ENCODE results near the gene ZNF253.
A peak's percentile ranks its signal among the peaks of the same experiment; 100 is the strongest.
"Not testable (repeated sequence)": the region's sequence is repeated elsewhere in the genome, so short reads cannot be mapped to it uniquely, and the experiment has no call there.

The ZNF253 gene

GRCh38 chr19:19865750-19866610, at the start of gene ZNF253:
Gene ZNF253 (plus strand): TSS chr19:19865882. CDS start chr19:19865997, 115 bp downstream.
- DNase-seq (ENCODE audit: low read depth in 3 of 3), result peak; percentile 91 to 95 (median 92)

GRCh38 chr19:19816679-19817078, 49.0 kb upstream of the ZNF253 start:
- no peak for DNase-seq (ENCODE audit: low read depth in 3 of 3)

- DNase-seq (ENCODE audit: low read depth in 3 of 3), result peak; percentile 16 to 63 (median 22)
Observed at GRCh38 chr19:19817357-19817756, 48.3 kb upstream of the ZNF253 start.

GRCh38 chr19:19820774-19821320, 44.8 kb upstream of the ZNF253 start:
- DNase-seq (ENCODE audit: low read depth in 3 of 3), result no peak

- peak; percentile 96 to 97 (median 96) for DNase-seq (ENCODE audit: low read depth in 3 of 3)
Observed at GRCh38 chr19:19821366-19821951, 44.2 kb upstream of the ZNF253 start, which contains the start of gene ZNF506. Gene ZNF506 (minus strand): TSS chr19:19821750. CDS start chr19:19821603, 147 bp downstream.

- DNase-seq (ENCODE audit: low read depth in 3 of 3), result not testable (repeated sequence)
Observed at GRCh38 chr19:19821976-19822375, 43.7 kb upstream of the ZNF253 start.

- DNase-seq (ENCODE audit: low read depth in 3 of 3), result no peak
Observed at GRCh38 chr19:19823916-19824315, 41.8 kb upstream of the ZNF253 start.

- no peak for DNase-seq (ENCODE audit: low read depth in 3 of 3)
Observed at GRCh38 chr19:19826875-19827274, 38.8 kb upstream of the ZNF253 start.

GRCh38 chr19:19835560-19836038, 30.1 kb upstream of the ZNF253 start:
- DNase-seq (ENCODE audit: low read depth in 3 of 3), result no peak

GRCh38 chr19:19847781-19848180, 17.9 kb upstream of the ZNF253 start:
- no peak for DNase-seq (ENCODE audit: low read depth in 3 of 3)

GRCh38 chr19:19849056-19849455, 16.6 kb upstream of the ZNF253 start:
- DNase-seq (ENCODE audit: low read depth in 3 of 3), result no peak

GRCh38 chr19:19851740-19852139, 13.9 kb upstream of the ZNF253 start:
- DNase-seq (ENCODE audit: low read depth in 3 of 3), result not testable (repeated sequence)

GRCh38 chr19:19858751-19859150, 6.9 kb upstream of the ZNF253 start:
- no peak for DNase-seq (ENCODE audit: low read depth in 3 of 3)

GRCh38 chr19:19860756-19861390, 4.8 kb upstream of the ZNF253 start:
- DNase-seq (ENCODE audit: low read depth in 3 of 3), result peak in 2 of 3 donors; percentile 40 to 51

- peak in 2 of 3 donors; percentile 16 to 36 for DNase-seq (ENCODE audit: low read depth in 3 of 3)
Observed at GRCh38 chr19:19866611-19867248, 1.0 kb downstream of the ZNF253 start.

GRCh38 chr19:19870086-19870485, 4.4 kb downstream of the ZNF253 start:
- not testable (repeated sequence) for DNase-seq (ENCODE audit: low read depth in 3 of 3)

GRCh38 chr19:19871932-19872331, 6.2 kb downstream of the ZNF253 start:
- no peak for DNase-seq (ENCODE audit: low read depth in 3 of 3)

- DNase-seq (ENCODE audit: low read depth in 3 of 3), result no peak
Observed at GRCh38 chr19:19873381-19873780, 7.7 kb downstream of the ZNF253 start.

- DNase-seq (ENCODE audit: low read depth in 3 of 3), result no peak
Observed at GRCh38 chr19:19877724-19878123, 12.0 kb downstream of the ZNF253 start.

- no peak for DNase-seq (ENCODE audit: low read depth in 3 of 3)
Observed at GRCh38 chr19:19884583-19884982, 18.9 kb downstream of the ZNF253 start.

All from stimulated activated CD4-positive, alpha-beta T cell treated with anti-CD3 and anti-CD28 coated beads, TNF-alpha, amount 100 ng/mL, for 48 hours (primary cell).